GM12878 (cell line): ENCODE data around the gene MAGI1. TPM values are rescaled to one million over a fixed set of nuclear protein-coding genes. Genes with fewer than 3 reads are reported as not detected.

ENCODE experiments used
- ATAC-seq: fragments of 200-7000 bp; cut with Tn5 transposase; 3 replicates; pipeline ENCODE4 v1.9.1; 2020; ENCODE audit warnings: mild to moderate bottlenecking, moderate library complexity
- BruUV-seq: library from RNA; stranded (reverse); fragments of 400-500 nt; replicated peaks from 2 replicates; lab custom pipeline; 2021; lab: Mats Ljungman, UMichigan
- CTCF ChIA-PET: fragments of 300-600 bp; sonication (Branson Sonifier 250); formaldehyde crosslinking; extraction: SDS; loops from one replicate; lab custom pipeline; 2021; ENCODE audit warnings: inconsistent platforms; lab: Yijun Ruan, JAX
- POLR2A ChIA-PET: fragments of 350-600 bp; formaldehyde crosslinking; extraction: SDS; loops from one replicate; lab custom pipeline; 2021; ENCODE audit warnings: inconsistent platforms; lab: Charles Lee
- RAD21 ChIA-PET: fragments of 300-600 bp; sonication (Branson Sonifier 250); formaldehyde crosslinking; loops from one replicate; lab custom pipeline; 2023; ENCODE audit warnings: antibody characterized with exemption; ENCODE audit not compliant: unreplicated experiment; lab: Charles Lee
- SMC1A ChIA-PET: fragments of 300-600 bp; sonication (Branson Sonifier 250); formaldehyde crosslinking; loops from one replicate; lab custom pipeline; 2023; ENCODE audit not compliant: unreplicated experiment, uncharacterized antibody; lab: Charles Lee
- DNase-seq: peaks from one replicate; pipeline ENCODE4 v3.0.0-alpha.2; 2011; ENCODE audit warnings: low read depth, low spot score
- FAIRE-seq: peaks from 3 replicates; lab custom pipeline; 2011; peaks lifted over from hg19 to GRCh38; lab: Jason Lieb, UNC
- H2AFZ ChIP-seq: 2 replicates; pipeline ENCODE4 v1.6.0; 2011; ENCODE audit warnings: low read depth, low read length, control low read depth; ENCODE audit not compliant: control insufficient read depth
- H3K27ac ChIP-seq: 2 replicates; pipeline ENCODE4 v1.5.1; 2011; ENCODE audit warnings: control low read depth; ENCODE audit not compliant: control insufficient read depth, insufficient read depth
- H3K27me3 ChIP-seq, 2 experiments: replicated peaks in 1 of 2; 2 replicates each; pipeline versions ENCODE4 v1.6.0 to v1.6.1; 2011; ENCODE audit warnings: low read length in 1 of 2; ENCODE audit not compliant: control insufficient read depth in 2 of 2, insufficient read depth in 2 of 2
- H3K36me3 ChIP-seq, 2 experiments: 2 replicates each; pipeline ENCODE4 v1.5.1; 2011; ENCODE audit warnings: low read length in 1 of 2; ENCODE audit not compliant: control insufficient read depth in 2 of 2, insufficient read depth in 2 of 2
- H3K4me1 ChIP-seq: 2 replicates; pipeline ENCODE4 v1.6.1; 2011; ENCODE audit warnings: mild to moderate bottlenecking, low read length, moderate library complexity, mixed read lengths; ENCODE audit not compliant: control insufficient read depth, insufficient read depth
- H3K4me2 ChIP-seq: 2 replicates; pipeline ENCODE4 v1.6.0; 2011; ENCODE audit warnings: control low read depth; ENCODE audit not compliant: control insufficient read depth, insufficient read depth
- H3K4me3 ChIP-seq: fragments of 200-600 bp; sonication (generic); 2 replicates; pipeline ENCODE4 v1.5.1; 2016
- H3K79me2 ChIP-seq: 2 replicates; pipeline ENCODE4 v1.6.0; 2011; ENCODE audit warnings: low read length; ENCODE audit not compliant: control insufficient read depth, insufficient read depth
- H3K9ac ChIP-seq: 2 replicates; pipeline ENCODE4 v1.8.0; 2011; ENCODE audit warnings: low read length, control low read depth, mixed read lengths; ENCODE audit not compliant: control insufficient read depth, insufficient read depth
- H3K9me3 ChIP-seq: replicated peaks from 3 replicates; pipeline ENCODE4 v1.5.1; 2011; ENCODE audit warnings: mild to moderate bottlenecking, low read length; ENCODE audit not compliant: control insufficient read depth, insufficient read depth
- H4K20me1 ChIP-seq: 2 replicates; pipeline ENCODE4 v1.6.0; 2011; ENCODE audit not compliant: control insufficient read depth, insufficient read depth
- JUND ChIP-seq: IDR thresholded peaks from 2 replicates; pipeline ENCODE4 v1.6.1; 2012; ENCODE audit warnings: low read depth, mild to moderate bottlenecking, low read length, improper control_type of control experiment, moderate library complexity
- NR2C1 ChIP-seq: fragments of 450-650 bp; IDR thresholded peaks from 2 replicates; pipeline ENCODE4 v1.6.1; 2017; ENCODE audit warnings: antibody characterized with exemption, mild to moderate bottlenecking, moderate library complexity
- RAD21 ChIP-seq: IDR thresholded peaks from 2 replicates; pipeline ENCODE4 v1.6.1; 2011; ENCODE audit warnings: mild to moderate bottlenecking, low read depth, low read length, moderate library complexity; ENCODE audit not compliant: insufficient read depth
- RFX5 ChIP-seq: IDR thresholded peaks from 2 replicates; pipeline ENCODE4 v1.6.1; 2011; ENCODE audit warnings: low read depth, low read length, improper control_type of control experiment
- SIN3A ChIP-seq: IDR thresholded peaks from 2 replicates; pipeline ENCODE4 v1.6.1; 2012; ENCODE audit warnings: low read depth, low read length, improper control_type of control experiment
- SIX5 ChIP-seq: IDR thresholded peaks from 2 replicates; pipeline ENCODE4 v1.6.1; 2011; ENCODE audit warnings: mild to moderate bottlenecking, low read depth, low read length, moderate library complexity; ENCODE audit not compliant: severe bottlenecking
- SREBF1 ChIP-seq: IDR thresholded peaks from 2 replicates; pipeline ENCODE4 v1.6.1; 2012; ENCODE audit warnings: mild to moderate bottlenecking, low read length
- ZBED1 ChIP-seq: IDR thresholded peaks from 2 replicates; pipeline ENCODE4 v1.6.1; 2016; ENCODE audit warnings: borderline replicate concordance
- ZNF592 ChIP-seq: fragments of 450-650 bp; IDR thresholded peaks from 2 replicates; pipeline ENCODE4 v1.6.1; 2017; ENCODE audit warnings: mild to moderate bottlenecking, moderate library complexity
- WGBS: methylation state at CpG from one replicate; pipeline ENCODE4 v1.1.6; 2016; ENCODE audit warnings: low lambda C conversion rate; ENCODE audit not compliant: insufficient replicate concordance, insufficient coverage; ENCODE audit errors: missing lambda C conversion rate; 5-methylcytosine and 5-hydroxymethylcytosine counted together
- in situ Hi-C: fragments of 300-500 bp; cut with MboI; formaldehyde crosslinking; loops from 9 replicates; pipeline ENCODE4 v1.14.3; 2018; ENCODE audit warnings: mixed read lengths
- intact Hi-C: fragments of 100-400 bp; cut with micrococcal nuclease; formaldehyde crosslinking; loops from one replicate; pipeline ENCODE4 v1.14.2; 2022; ENCODE audit not compliant: unreplicated experiment
- polyA plus RNA-seq, 11 experiments: library from polyadenylated mRNA; depleted of rRNA in 4 of 11; unstranded in 6 of 11; stranded (reverse) in 5 of 11; fragments of >200 nt; fragmentation: Nextera tagmentation in 4 of 11; fragmentation: Illumina TruSeq in 1 of 11; extraction: Ambion mirVana in 4 of 11; extraction: Trizol in 1 of 11; gene quantifications; 1 replicate in 1 of 11; 2 replicates in 10 of 11; pipeline versions ENCODE4 v1.2.1 to v1.2.3, GENCODE V29; 2011 to 2016; ENCODE audit warnings: inconsistent platforms in 2 of 11, missing spikeins in 2 of 11, low read depth in 1 of 11
- total RNA-seq, 4 experiments: library from RNA; depleted of rRNA in 3 of 4; stranded (reverse); fragments of >200 nt in 3 of 4; fragmentation: Illumina TruSeq in 1 of 4; extraction: Trizol in 1 of 4; gene quantifications; 2 replicates each; pipeline versions ENCODE4 v1.2.1 to v1.2.3, GENCODE V29; 2013 to 2021

MAGI1 gene
- total and polyA plus RNA-seq, 10 of the 15 experiments (the other 5 are each of a cell fraction or from before 2014, with no cell fraction given), result 0.02 to 3.3 (median 0.29) TPM; not detected in 1

GRCh38 chr3:65639444-65639843, 399.3 kb downstream of the MAGI1 start:
- Histone ChIP-seq H3K9ac (no peak overlapping the region), H3K79me2 (no peaks in the 10 kb centered on the region), H3K27me3 (no peaks in the 10 kb centered on the region), H3K27ac (no peak overlapping the region), H3K36me3 (no peaks in the 10 kb centered on the region), H3K4me1 (no peaks in the 10 kb centered on the region), H3K4me2 (no peak overlapping the region), H4K20me1 (no peaks in the 10 kb centered on the region), H3K9me3 (no peaks in the 10 kb centered on the region), H3K4me3 (no peak overlapping the region), H2AFZ (no peak overlapping the region)
- RAD21 ChIA-PET, result no interaction called here
- ATAC-seq (no peak), DNase-seq (no peak), FAIRE-seq (no peak)
- BruUV-seq, result no TSS peak
- SMC1A ChIA-PET, result interaction anchor here (1.0 kb wide), 1 partner anchor 22 kb away, joined by 3 read pairs; no protein-coding TSS in a partner anchor
- POLR2A ChIA-PET, result no interaction called here
- 44% methylated on average over 6 of the region's 6 CpGs for WGBS
- TF ChIP-seq RFX5, result no peak
- no peak for TF ChIP-seq SREBF1
- TF ChIP-seq ZNF592, result no peak
- no peak for TF ChIP-seq SIX5
- no peak for TF ChIP-seq RAD21
- no peak for TF ChIP-seq JUND
- no peak for TF ChIP-seq NR2C1
- TF ChIP-seq ZBED1, result no peak
- TF ChIP-seq SIN3A, result no peak
- intact Hi-C loops (no loop called here), in situ Hi-C loops (no loop called here)
- CTCF ChIA-PET, result no interaction called here
